Muscle of back (tissue), 11 donors: ENCODE results near the gene PPBP. TPM values are rescaled to one million over a fixed set of nuclear protein-coding genes. Genes with fewer than 3 reads are reported as not detected.
"Not testable (repeated sequence)": the region's sequence is repeated elsewhere in the genome, so short reads cannot be mapped to it uniquely, and the experiment has no call there.

ENCODE experiments used
- DNase-seq, 3 donors: peaks; one replicate each; pipeline versions ENCODE4 v3.0.0 to v3.0.0-alpha.2; 2013
- polyA plus RNA-seq, 10 donors: library from polyadenylated mRNA; unstranded; fragments of 120-200 nt; gene quantifications; one replicate each; pipeline ENCODE4 v1.2.1, GENCODE V29; 2013; ENCODE audit not compliant: insufficient read length in 10 of 10

The PPBP gene
- polyA plus RNA-seq, 10 donors, result 2.4 to 6.3 (median 3.5) TPM

DNA sequence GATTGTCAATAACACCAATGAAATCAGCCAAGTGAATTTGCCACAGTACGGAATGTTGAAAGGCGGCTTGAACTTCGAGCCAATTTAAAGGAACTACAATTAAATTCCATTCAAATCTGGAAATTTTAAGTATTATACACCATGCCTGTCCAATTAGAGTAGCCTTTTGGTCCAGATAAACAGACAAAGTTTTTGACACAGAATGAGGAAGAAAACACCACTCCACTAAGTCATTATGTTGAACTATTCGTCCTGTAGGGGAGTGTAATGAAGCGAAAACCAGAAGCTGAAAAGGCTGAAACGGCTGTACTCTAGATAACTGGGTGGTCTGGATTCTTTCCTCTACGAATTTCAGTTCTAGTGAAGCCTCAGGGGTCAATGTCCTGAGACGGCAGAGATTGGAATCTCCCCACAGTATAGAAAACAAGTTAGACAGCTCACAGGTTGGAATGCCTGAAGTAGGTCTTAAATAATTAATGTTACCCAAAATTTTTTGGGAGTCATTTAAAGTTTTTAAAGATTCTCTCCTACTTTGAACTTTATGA lies 37.5 kb downstream of the PPBP start:
- not testable (repeated sequence) for DNase-seq

DNA sequence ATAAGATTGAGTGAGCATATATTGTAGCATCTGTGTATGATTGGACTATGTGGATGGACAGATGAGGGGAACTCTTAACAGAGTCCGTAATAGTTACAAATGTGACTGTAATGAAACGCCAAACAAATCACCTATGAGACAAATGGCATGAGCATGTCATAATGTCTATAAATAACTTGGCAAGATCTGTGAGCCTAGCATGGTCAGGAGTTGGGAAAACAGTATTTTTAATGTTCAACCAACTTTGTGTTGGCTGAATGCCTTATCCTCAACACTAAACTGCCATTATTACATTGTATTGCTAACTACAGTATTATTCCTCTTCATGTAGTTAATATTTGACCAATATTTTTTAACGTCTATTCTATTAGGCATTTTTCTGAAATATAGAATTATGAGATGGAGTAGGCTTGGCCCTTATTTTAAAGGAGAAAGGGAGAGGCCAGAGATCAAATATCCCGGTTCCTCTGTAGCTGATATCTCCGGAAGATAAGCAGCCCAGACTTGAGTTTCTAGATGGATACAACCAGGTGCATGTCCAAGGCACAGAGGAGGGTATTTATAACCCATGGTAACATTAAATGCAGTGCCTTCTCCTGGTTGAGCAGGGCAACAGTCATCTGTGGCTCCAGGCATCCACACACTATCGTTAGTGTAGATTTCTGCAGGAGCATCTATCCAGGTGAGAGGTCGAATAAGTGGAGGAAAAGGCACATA lies 38.8 kb downstream of the PPBP start:
- DNase-seq, result no peak

GRCh38 chr4:73948291-73948690 lies 39.7 kb downstream of the PPBP start:
- no peak for DNase-seq

GRCh38 chr4:73947239-73947985 lies 40.6 kb downstream of the PPBP start:
- no peak for DNase-seq

GRCh38 chr4:73945674-73946449 lies 42.1 kb downstream of the PPBP start:
- DNase-seq, result no peak

GRCh38 chr4:73945140-73945539 lies 42.9 kb downstream of the PPBP start:
- DNase-seq, result no peak

- peak in 2 of 3 donors; percentile 6 to 19 for DNase-seq
Measured at GRCh38 chr4:73944061-73944875, 43.7 kb downstream of the PPBP start.

- DNase-seq, result no peak
Measured at GRCh38 chr4:73943555-73943954, 44.4 kb downstream of the PPBP start.

GRCh38 chr4:73936969-73937368 lies 51.0 kb downstream of the PPBP start:
- DNase-seq, result no peak

Other genes with a start within 250 kb of the PPBP start
- gene CXCL8, start 247.6 kb downstream of the PPBP start, polyA plus RNA-seq, result 10 to 100 TPM in 1 of 10 donors, 1 to 10 TPM in 9; 2.1 to 11.9 (median 4.3) TPM
- under 1 TPM in 5 of 10 donors, not detected in 5; 0.08 to 0.34 (median 0.30) TPM for gene CXCL6, start 151.5 kb downstream of the PPBP start, polyA plus RNA-seq
- not detected for gene PF4V1, start 134.9 kb downstream of the PPBP start, polyA plus RNA-seq
- 1 to 10 TPM in 1 of 10 donors, under 1 TPM in 7, not detected in 2; 0.31 to 1.4 (median 0.53) TPM for gene CXCL1, start 118.8 kb downstream of the PPBP start, polyA plus RNA-seq
- gene PF4, start 6.2 kb downstream of the PPBP start, polyA plus RNA-seq, result 1 to 10 TPM in 7 of 10 donors, under 1 TPM in 3; 0.77 to 2.8 (median 1.5) TPM
- 1 to 10 TPM in 1 of 10 donors, under 1 TPM in 8, not detected in 1; 0.08 to 1.2 (median 0.28) TPM for gene CXCL5, start 10.5 kb upstream of the PPBP start, polyA plus RNA-seq
- gene CXCL3, start 50.5 kb upstream of the PPBP start, polyA plus RNA-seq, result under 1 TPM in 6 of 10 donors, not detected in 4; 0.19 to 0.89 (median 0.36) TPM
- gene CXCL2, start 111.0 kb upstream of the PPBP start, polyA plus RNA-seq, result 1 to 10 TPM in 5 of 10 donors, under 1 TPM in 5; 0.19 to 6.3 (median 1.1) TPM
- 10 to 100 TPM; 12.3 to 22.2 (median 17.6) TPM for gene MTHFD2L, start 169.9 kb upstream of the PPBP start, polyA plus RNA-seq